DOHH2 (cell line): Measurements from ENCODE around the gene PLA2G2E.

ENCODE experiments used
- H3F3A ChIP-seq: fragments of 200-600 bp; sonication (generic), shearing (Covaris generic); 2 replicates; pipeline ENCODE4 v1.6.0; 2016; ENCODE audit warnings: antibody characterized with exemption, mild to moderate bottlenecking; ENCODE audit not compliant: control insufficient read depth, insufficient read depth
- H3K27ac ChIP-seq: fragments of 200-600 bp; sonication (generic); 2 replicates; pipeline ENCODE4 v1.5.1; 2014; ENCODE audit warnings: low read depth, mild to moderate bottlenecking, low read length, moderate library complexity
- H3K27me3 ChIP-seq: fragments of 200-600 bp; sonication (generic); 2 replicates; pipeline ENCODE4 v1.6.1; 2014; ENCODE audit warnings: mild to moderate bottlenecking, low read length, mixed read lengths; ENCODE audit not compliant: control insufficient read depth
- H3K36me3 ChIP-seq: fragments of 200-600 bp; sonication (generic); 2 replicates; pipeline ENCODE4 v1.6.1; 2014; ENCODE audit warnings: mild to moderate bottlenecking, low read length, moderate library complexity, mixed read lengths; ENCODE audit not compliant: control insufficient read depth
- H3K4me1 ChIP-seq: fragments of 200-600 bp; sonication (generic); 2 replicates; pipeline ENCODE4 v1.6.1; 2014; ENCODE audit warnings: mild to moderate bottlenecking, low read length, mixed read lengths; ENCODE audit not compliant: control insufficient read depth
- H3K4me2 ChIP-seq: fragments of 200-600 bp; sonication (generic); 2 replicates; pipeline ENCODE4 v1.6.0; 2014; ENCODE audit warnings: mild to moderate bottlenecking, low read length, moderate library complexity
- H3K4me3 ChIP-seq: fragments of 200-600 bp; sonication (generic); 2 replicates; pipeline ENCODE4 v1.5.1; 2014; ENCODE audit warnings: mild to moderate bottlenecking, low read length, mixed read lengths
- H3K79me2 ChIP-seq: fragments of 200-600 bp; sonication (generic); 2 replicates; pipeline ENCODE4 v1.6.1; 2014; ENCODE audit warnings: mild to moderate bottlenecking, low read length, mixed read lengths; ENCODE audit not compliant: control insufficient read depth
- H3K9me2 ChIP-seq: fragments of 200-600 bp; sonication (generic); replicated peaks from 2 replicates; pipeline ENCODE4 v1.6.1; 2014; ENCODE audit warnings: mild to moderate bottlenecking, low read length, mixed read lengths; ENCODE audit not compliant: control insufficient read depth
- H3K9me3 ChIP-seq: fragments of 200-600 bp; sonication (generic); 2 replicates; pipeline ENCODE4 v1.6.1; 2014; ENCODE audit warnings: antibody characterized with exemption, low read length, mixed read lengths; ENCODE audit not compliant: control insufficient read depth, insufficient read depth
- H4K20me1 ChIP-seq: fragments of 200-600 bp; sonication (generic); 2 replicates; pipeline ENCODE4 v1.6.0; 2014; ENCODE audit warnings: low read depth, mild to moderate bottlenecking, antibody characterized with exemption, low read length, moderate library complexity; ENCODE audit not compliant: control insufficient read depth, insufficient read depth
- CTCF ChIP-seq: fragments of 200-600 bp; sonication (generic); IDR thresholded peaks from one replicate; pipeline ENCODE4 v1.5.1; 2014; ENCODE audit warnings: antibody characterized with exemption, mild to moderate bottlenecking, low read depth, low read length; ENCODE audit not compliant: poor library complexity, severe bottlenecking
- EZH2phosphoT487 ChIP-seq: fragments of 200-600 bp; sonication (generic); IDR thresholded peaks from 2 replicates; pipeline ENCODE4 v1.6.1; 2017; ENCODE audit warnings: borderline replicate concordance, mild to moderate bottlenecking, antibody characterized with exemption, low read length, moderate library complexity, mixed read lengths

PLA2G2E gene

GRCh38 chr1:19910650-19911049 lies 12.8 kb downstream of the PLA2G2E start:
- H4K20me1 ChIP-seq: no peaks in the 10 kb centered on the region
- no peak overlapping the region for H3K4me3 ChIP-seq
- peaks cover 70% of the 10 kb centered on the region for H3K36me3 ChIP-seq
- no peaks in the 10 kb centered on the region for H3K79me2 ChIP-seq
- H3K4me2 ChIP-seq: no peak overlapping the region
- H3K4me1 ChIP-seq: no peaks in the 10 kb centered on the region
- no peak overlapping the region for H3K27ac ChIP-seq
- H3K27me3 ChIP-seq: no peaks in the 10 kb centered on the region
- H3K9me2 ChIP-seq: no peaks in the 10 kb centered on the region
- no peaks in the 10 kb centered on the region for H3K9me3 ChIP-seq
- no peaks in the 10 kb centered on the region for H3F3A ChIP-seq
- no peak for TF ChIP-seq CTCF
- TF ChIP-seq EZH2phosphoT487: no peak

- Histone ChIP-seq H3K4me2 (no peak overlapping the region), H3K79me2 (no peaks in the 10 kb centered on the region), H4K20me1 (no peaks in the 10 kb centered on the region), H3K4me3 (no peak overlapping the region), H3K27me3 (no peaks in the 10 kb centered on the region), H3F3A (no peaks in the 10 kb centered on the region), H3K27ac (no peak overlapping the region), H3K4me1 (no peaks in the 10 kb centered on the region), H3K9me2 (no peaks in the 10 kb centered on the region), H3K9me3 (no peaks in the 10 kb centered on the region), H3K36me3 (peaks cover 73% of the 10 kb centered on the region)
- no peak for TF ChIP-seq CTCF
- TF ChIP-seq EZH2phosphoT487: no peak
Measured at GRCh38 chr1:19909971-19910370, 13.4 kb downstream of the PLA2G2E start.

GRCh38 chr1:19909392-19909791 lies 14.0 kb downstream of the PLA2G2E start:
- no peak for TF ChIP-seq EZH2phosphoT487
- TF ChIP-seq CTCF: no peak
- H3K4me2 ChIP-seq: no peak overlapping the region
- H3K36me3 ChIP-seq: peaks cover 77% of the 10 kb centered on the region
- H3K4me3 ChIP-seq: no peak overlapping the region
- no peaks in the 10 kb centered on the region for H3K4me1 ChIP-seq
- H3F3A ChIP-seq: no peaks in the 10 kb centered on the region
- H3K79me2 ChIP-seq: no peaks in the 10 kb centered on the region
- H3K27me3 ChIP-seq: no peaks in the 10 kb centered on the region
- H4K20me1 ChIP-seq: no peaks in the 10 kb centered on the region
- no peaks in the 10 kb centered on the region for H3K9me3 ChIP-seq
- no peak overlapping the region for H3K27ac ChIP-seq
- no peaks in the 10 kb centered on the region for H3K9me2 ChIP-seq

GRCh38 chr1:19907456-19907855 lies 16.0 kb downstream of the PLA2G2E start:
- H3K4me2 ChIP-seq: no peak overlapping the region
- H3K9me3 ChIP-seq: no peaks in the 10 kb centered on the region
- no peaks in the 10 kb centered on the region for H3K27me3 ChIP-seq
- H3K4me3 ChIP-seq: no peak overlapping the region
- no peaks in the 10 kb centered on the region for H3K79me2 ChIP-seq
- no peak overlapping the region for H3K27ac ChIP-seq
- no peaks in the 10 kb centered on the region for H3F3A ChIP-seq
- TF ChIP-seq EZH2phosphoT487 (no peak), CTCF (no peak)
- H4K20me1 ChIP-seq: no peaks in the 10 kb centered on the region
- peaks cover 79% of the 10 kb centered on the region for H3K36me3 ChIP-seq
- H3K9me2 ChIP-seq: no peaks in the 10 kb centered on the region
- H3K4me1 ChIP-seq: no peaks in the 10 kb centered on the region
